Gastroesophageal sphincter (tissue), 3 donors: Measurements from ENCODE around the gene SESTD1.

Experiments used
- EP300 ChIP-seq: sonication (generic); formaldehyde crosslinking; IDR thresholded peaks from one replicate; pipeline ENCODE4 v1.6.1; 2017; ENCODE audit warnings: antibody characterized with exemption, mild to moderate bottlenecking
- POLR2A ChIP-seq, 2 donors: fragments of 450-650 bp; IDR thresholded peaks; one replicate each; pipeline ENCODE4 v1.6.1; 2017; ENCODE audit warnings: antibody characterized with exemption in 2 of 2, mild to moderate bottlenecking in 2 of 2, moderate library complexity in 1 of 2
- POLR2AphosphoS5 ChIP-seq: sonication (generic); formaldehyde crosslinking; IDR thresholded peaks from one replicate; pipeline ENCODE4 v1.6.1; 2017; ENCODE audit warnings: antibody characterized with exemption
- TF ChIP-seq, protein P1 (sequence below), 4 experiments: fragments of 200-600 bp in 2 of 4; fragments of 450-650 bp in 2 of 4; sonication (generic) in 1 of 4; IDR thresholded peaks; one replicate each; pipeline ENCODE4 v1.5.1; 2017 to 2019; ENCODE audit warnings: antibody characterized with exemption in 4 of 4, mild to moderate bottlenecking in 2 of 4, moderate library complexity in 2 of 4

DNA sequence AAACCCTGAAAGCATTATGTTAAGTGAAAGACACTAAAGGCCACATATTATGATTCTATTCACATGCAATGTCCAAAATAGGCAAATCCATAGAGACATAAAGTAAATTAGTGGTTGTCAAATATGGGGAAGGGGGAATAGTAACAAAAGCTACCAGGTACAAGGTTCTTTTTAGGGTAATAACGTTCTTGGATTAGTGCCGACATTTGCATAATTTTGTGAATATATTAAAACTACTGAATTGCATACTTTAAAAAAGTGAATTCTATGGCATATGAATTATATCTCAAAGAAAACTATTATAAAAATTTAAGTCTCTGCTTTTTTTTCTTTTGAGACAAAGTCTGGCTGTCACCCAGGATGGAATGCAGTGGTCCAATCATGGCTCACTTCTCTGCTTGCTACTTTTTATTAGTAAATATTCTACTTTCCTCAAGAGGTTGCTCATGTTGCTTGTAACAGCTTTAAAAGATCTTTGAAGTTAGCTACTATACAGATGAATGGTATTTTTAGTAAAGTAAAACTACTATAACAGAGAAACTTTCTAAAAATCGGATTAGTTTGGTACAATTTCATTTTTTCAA lies 2.5 kb downstream of the SESTD1 start:
- TF ChIP-seq, protein P1, sequence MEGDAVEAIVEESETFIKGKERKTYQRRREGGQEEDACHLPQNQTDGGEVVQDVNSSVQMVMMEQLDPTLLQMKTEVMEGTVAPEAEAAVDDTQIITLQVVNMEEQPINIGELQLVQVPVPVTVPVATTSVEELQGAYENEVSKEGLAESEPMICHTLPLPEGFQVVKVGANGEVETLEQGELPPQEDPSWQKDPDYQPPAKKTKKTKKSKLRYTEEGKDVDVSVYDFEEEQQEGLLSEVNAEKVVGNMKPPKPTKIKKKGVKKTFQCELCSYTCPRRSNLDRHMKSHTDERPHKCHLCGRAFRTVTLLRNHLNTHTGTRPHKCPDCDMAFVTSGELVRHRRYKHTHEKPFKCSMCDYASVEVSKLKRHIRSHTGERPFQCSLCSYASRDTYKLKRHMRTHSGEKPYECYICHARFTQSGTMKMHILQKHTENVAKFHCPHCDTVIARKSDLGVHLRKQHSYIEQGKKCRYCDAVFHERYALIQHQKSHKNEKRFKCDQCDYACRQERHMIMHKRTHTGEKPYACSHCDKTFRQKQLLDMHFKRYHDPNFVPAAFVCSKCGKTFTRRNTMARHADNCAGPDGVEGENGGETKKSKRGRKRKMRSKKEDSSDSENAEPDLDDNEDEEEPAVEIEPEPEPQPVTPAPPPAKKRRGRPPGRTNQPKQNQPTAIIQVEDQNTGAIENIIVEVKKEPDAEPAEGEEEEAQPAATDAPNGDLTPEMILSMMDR (IDR thresholded peaks at IDR 0.05), result no peak
- TF ChIP-seq EP300 (no peak), POLR2A (IDR thresholded peaks at IDR 0.05) (no peak), POLR2AphosphoS5 (no peak)
